ENCODE measurements around the gene KIF18A. TPM values are rescaled to one million over a fixed set of nuclear protein-coding genes. Genes with fewer than 3 reads are reported as not detected.

KIF18A gene
- total and polyA plus RNA-seq, 3 donors from 2014 or later, result 9.5 to 22.5 (median 14.4) TPM

- Histone ChIP-seq H3K36me3 (ENCODE audit: low read depth, missing control alignments) (no peaks in the 10 kb centered on the region), H3K4me1 (no peaks in the 10 kb centered on the region), H3K9me3 (no peaks in the 10 kb centered on the region), H3K4me3 (no peak overlapping the region), H3K27ac (no peak overlapping the region), H3K27me3 (no peaks in the 10 kb centered on the region)
- intact Hi-C loops (cut with DNase I; ENCODE audit: low total_unique reads), result no loop called here
- no peak for DNase-seq
- WGBS, 2 donors, result 95 to 98% methylated on average over 4 of the region's 4 CpGs
- TF ChIP-seq, protein P1, sequence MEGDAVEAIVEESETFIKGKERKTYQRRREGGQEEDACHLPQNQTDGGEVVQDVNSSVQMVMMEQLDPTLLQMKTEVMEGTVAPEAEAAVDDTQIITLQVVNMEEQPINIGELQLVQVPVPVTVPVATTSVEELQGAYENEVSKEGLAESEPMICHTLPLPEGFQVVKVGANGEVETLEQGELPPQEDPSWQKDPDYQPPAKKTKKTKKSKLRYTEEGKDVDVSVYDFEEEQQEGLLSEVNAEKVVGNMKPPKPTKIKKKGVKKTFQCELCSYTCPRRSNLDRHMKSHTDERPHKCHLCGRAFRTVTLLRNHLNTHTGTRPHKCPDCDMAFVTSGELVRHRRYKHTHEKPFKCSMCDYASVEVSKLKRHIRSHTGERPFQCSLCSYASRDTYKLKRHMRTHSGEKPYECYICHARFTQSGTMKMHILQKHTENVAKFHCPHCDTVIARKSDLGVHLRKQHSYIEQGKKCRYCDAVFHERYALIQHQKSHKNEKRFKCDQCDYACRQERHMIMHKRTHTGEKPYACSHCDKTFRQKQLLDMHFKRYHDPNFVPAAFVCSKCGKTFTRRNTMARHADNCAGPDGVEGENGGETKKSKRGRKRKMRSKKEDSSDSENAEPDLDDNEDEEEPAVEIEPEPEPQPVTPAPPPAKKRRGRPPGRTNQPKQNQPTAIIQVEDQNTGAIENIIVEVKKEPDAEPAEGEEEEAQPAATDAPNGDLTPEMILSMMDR (IDR thresholded peaks at IDR 0.05), result no peak
- TF ChIP-seq POLR2A (IDR thresholded peaks at IDR 0.05), result no peak
Measured at GRCh38 chr11:28117712-28118111, 9.8 kb upstream of the KIF18A start.

GRCh38 chr11:28114731-28115130, 6.8 kb upstream of the KIF18A start:
- Histone ChIP-seq H3K27ac (no peak overlapping the region), H3K36me3 (ENCODE audit: low read depth, missing control alignments) (no peaks in the 10 kb centered on the region), H3K4me1 (peaks cover 13% of the 10 kb centered on the region), H3K27me3 (no peaks in the 10 kb centered on the region), H3K9me3 (no peaks in the 10 kb centered on the region), H3K4me3 (no peak overlapping the region)
- 88 to 89% methylated on average over 1 of the region's 1 CpG for WGBS, 2 donors
- no peak for DNase-seq
- intact Hi-C loops (cut with DNase I; ENCODE audit: low total_unique reads), result no loop called here
- TF ChIP-seq, protein P1 (IDR thresholded peaks at IDR 0.05), result no peak
- no peak for TF ChIP-seq POLR2A (IDR thresholded peaks at IDR 0.05)

- no peak overlapping the region for H3K4me3 ChIP-seq
- WGBS, 2 donors, result 97 to 98% methylated on average over 4 of the region's 4 CpGs
- peaks cover 19% of the 10 kb centered on the region for H3K4me1 ChIP-seq
- TF ChIP-seq POLR2A (IDR thresholded peaks at IDR 0.05), result no peak
- TF ChIP-seq, protein P1 (IDR thresholded peaks at IDR 0.05), result no peak
- DNase-seq, result no peak
- intact Hi-C loops (cut with DNase I; ENCODE audit: low total_unique reads), result no loop called here
- no peaks in the 10 kb centered on the region for H3K9me3 ChIP-seq
- no peaks in the 10 kb centered on the region for H3K36me3 ChIP-seq (ENCODE audit: low read depth, missing control alignments)
- no peak overlapping the region for H3K27ac ChIP-seq
- no peaks in the 10 kb centered on the region for H3K27me3 ChIP-seq
Measured at GRCh38 chr11:28114116-28114515, 6.2 kb upstream of the KIF18A start.

DNA sequence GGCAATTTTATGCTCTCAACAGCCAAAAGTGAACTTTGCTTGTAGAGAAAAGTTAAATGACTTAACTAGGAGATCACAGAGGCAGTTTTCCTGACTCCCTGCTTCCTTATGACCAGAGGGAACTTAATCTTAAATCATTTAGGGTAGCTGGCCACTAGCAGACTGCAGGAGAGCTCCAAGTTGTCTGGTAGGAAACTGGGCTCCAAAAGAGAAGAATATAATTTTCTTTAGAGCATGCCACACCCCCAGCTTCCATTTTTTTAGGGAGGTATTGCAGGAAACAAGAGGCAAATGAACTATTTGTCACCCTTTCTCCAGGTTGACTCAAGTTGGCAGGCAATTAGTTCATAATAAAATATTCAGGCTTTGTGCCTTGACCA, 2.9 kb upstream of the KIF18A start:
- Histone ChIP-seq H3K36me3 (ENCODE audit: low read depth, missing control alignments) (no peaks in the 10 kb centered on the region), H3K27me3 (no peaks in the 10 kb centered on the region), H3K27ac (peak overlapping the region; percentile 84 to 86), H3K9me3 (no peaks in the 10 kb centered on the region), H3K4me3 (peak overlapping the region; percentile 70 to 76), H3K4me1 (peaks cover 22% of the 10 kb centered on the region)
- no peak for DNase-seq
- TF ChIP-seq, protein P1 (IDR thresholded peaks at IDR 0.05), result no peak
- no peak for TF ChIP-seq POLR2A (IDR thresholded peaks at IDR 0.05)
- intact Hi-C loops (cut with DNase I; ENCODE audit: low total_unique reads), result no loop called here

DNA sequence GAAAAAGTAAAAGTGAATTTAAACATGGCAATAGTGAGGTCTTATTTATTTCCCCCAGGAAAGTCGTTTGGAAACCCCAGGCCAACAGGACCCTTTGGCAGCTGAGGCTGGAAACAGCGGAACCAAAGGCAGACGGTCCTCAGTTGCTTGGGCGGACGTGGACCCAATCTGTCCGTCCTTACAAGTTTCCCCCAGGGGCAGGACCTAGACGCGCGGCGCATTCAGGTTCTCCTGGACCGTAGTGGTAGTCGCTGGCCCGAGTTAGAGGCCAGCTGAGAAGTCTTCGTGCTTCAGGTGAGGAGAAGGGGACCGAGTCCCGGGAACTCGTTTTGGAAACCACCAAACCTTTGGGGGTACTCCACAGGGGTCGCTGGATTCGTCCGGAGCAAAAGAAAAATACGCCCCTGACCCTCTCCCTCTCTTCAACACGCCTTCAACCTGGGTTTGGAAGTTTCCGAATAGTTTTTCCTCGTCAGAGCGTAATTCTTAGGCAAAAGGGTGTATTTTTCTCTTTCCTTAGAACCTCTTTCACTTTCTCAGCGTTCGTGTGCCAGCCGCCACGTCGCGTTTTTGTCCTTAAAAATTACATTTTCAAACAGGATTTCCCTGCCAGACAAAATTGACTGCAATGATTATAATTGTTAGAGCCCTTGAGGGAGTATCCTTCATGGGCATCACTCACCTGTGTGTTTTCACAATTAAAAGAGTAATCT, 2.3 kb upstream of the KIF18A start:
- Histone ChIP-seq H3K4me3 (peak overlapping the region; percentile 70 to 76), H3K27ac (peak overlapping the region; percentile 84 to 86), H3K9me3 (no peaks in the 10 kb centered on the region), H3K27me3 (no peaks in the 10 kb centered on the region), H3K36me3 (ENCODE audit: low read depth, missing control alignments) (no peaks in the 10 kb centered on the region), H3K4me1 (peaks cover 22% of the 10 kb centered on the region)
- intact Hi-C loops (cut with DNase I; ENCODE audit: low total_unique reads), result no loop called here
- peak; percentile 84 for DNase-seq
- TF ChIP-seq, protein P1 (IDR thresholded peaks at IDR 0.05), result no peak
- TF ChIP-seq POLR2A (IDR thresholded peaks at IDR 0.05), result no peak
- WGBS, 2 donors, result 0 to 1% methylated on average over 31 of the region's 31 CpGs
